Esophagus squamous epithelium (tissue), 4 donors: ENCODE data around the gene PTPN2.

Experiments used
- POLR2A ChIP-seq, 4 donors: fragments of 450-650 bp; IDR thresholded peaks; one replicate each; pipeline ENCODE4 v1.6.1; 2017; ENCODE audit warnings: antibody characterized with exemption in 4 of 4, mild to moderate bottlenecking in 4 of 4, moderate library complexity in 3 of 4
- TF ChIP-seq, protein P1 (sequence below), 6 experiments: fragments of 450-650 bp in 4 of 6; fragments of 200-600 bp in 2 of 6; sonication (generic) in 2 of 6; IDR thresholded peaks; one replicate each; pipeline ENCODE4 v1.5.1; 2016 to 2019; ENCODE audit warnings: antibody characterized with exemption in 6 of 6, mild to moderate bottlenecking in 4 of 6, moderate library complexity in 4 of 6

DNA sequence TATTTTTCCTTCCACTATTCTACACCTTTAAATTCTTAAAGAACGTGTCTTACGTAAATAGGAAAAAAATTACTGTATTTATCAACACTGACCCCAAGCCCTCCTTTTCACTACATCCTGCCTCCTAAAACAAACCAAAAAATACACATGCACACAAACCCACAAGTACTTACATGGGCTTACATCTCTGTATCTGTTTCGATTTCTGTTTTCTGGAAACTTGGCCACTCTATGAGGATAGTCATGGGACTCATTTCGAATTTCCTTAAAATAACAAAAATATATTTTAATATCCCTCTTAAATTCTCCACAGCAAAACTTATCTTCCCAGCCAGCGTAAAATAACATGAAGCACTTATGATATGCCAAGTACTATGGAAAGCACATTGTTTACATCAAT lies 25.0 kb downstream of the PTPN2 start:
- TF ChIP-seq, protein P1, sequence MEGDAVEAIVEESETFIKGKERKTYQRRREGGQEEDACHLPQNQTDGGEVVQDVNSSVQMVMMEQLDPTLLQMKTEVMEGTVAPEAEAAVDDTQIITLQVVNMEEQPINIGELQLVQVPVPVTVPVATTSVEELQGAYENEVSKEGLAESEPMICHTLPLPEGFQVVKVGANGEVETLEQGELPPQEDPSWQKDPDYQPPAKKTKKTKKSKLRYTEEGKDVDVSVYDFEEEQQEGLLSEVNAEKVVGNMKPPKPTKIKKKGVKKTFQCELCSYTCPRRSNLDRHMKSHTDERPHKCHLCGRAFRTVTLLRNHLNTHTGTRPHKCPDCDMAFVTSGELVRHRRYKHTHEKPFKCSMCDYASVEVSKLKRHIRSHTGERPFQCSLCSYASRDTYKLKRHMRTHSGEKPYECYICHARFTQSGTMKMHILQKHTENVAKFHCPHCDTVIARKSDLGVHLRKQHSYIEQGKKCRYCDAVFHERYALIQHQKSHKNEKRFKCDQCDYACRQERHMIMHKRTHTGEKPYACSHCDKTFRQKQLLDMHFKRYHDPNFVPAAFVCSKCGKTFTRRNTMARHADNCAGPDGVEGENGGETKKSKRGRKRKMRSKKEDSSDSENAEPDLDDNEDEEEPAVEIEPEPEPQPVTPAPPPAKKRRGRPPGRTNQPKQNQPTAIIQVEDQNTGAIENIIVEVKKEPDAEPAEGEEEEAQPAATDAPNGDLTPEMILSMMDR (IDR thresholded peaks at IDR 0.05), result no peak
- no peak for TF ChIP-seq POLR2A (IDR thresholded peaks at IDR 0.05)
